ENCODE results near the gene KRT82. TPM values are rescaled to one million over a fixed set of nuclear protein-coding genes. Genes with fewer than 3 reads are reported as not detected.
A peak's percentile ranks its signal among the peaks of the same experiment; 100 is the strongest.

Gene KRT82
- total RNA-seq, 4 donors from 2014 or later = not detected

DNA sequence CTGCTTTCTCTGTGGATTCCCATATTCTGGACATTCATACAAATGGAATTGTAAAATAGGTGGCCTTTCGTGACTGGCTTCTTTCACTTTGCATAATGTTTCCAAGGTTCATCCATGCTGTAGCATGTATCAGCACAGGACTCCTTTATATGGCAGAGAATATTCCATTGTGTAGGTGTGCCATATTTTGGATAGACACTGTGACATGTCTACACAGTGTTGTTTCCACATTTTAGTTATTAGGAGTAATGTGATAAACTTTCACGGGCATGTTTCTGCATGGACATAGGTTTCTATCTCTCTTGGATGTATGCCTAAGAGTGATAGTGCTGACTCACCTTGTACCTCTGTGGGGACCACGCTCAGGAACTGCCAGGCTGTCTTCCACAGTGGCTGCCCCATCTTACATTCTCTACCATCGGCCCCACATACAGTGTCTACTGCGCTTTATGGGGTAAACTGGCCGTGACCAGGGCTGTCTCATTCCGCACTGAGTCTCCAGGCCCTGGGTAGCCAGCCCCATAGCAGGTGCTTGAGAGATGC, 13.6 kb downstream of the KRT82 start:
- Histone ChIP-seq H3K36me3 (no peaks in the 10 kb centered on the region), H3K4me3 (replicated peaks in 1 of 3) (no peak overlapping the region), H3K4me1 (peaks cover 0 to 6% of the 10 kb centered on the region in 2 donors), H3K9me3 (no peaks in the 10 kb centered on the region), H3K27ac (no peak overlapping the region), H3K27me3 (no peaks in the 10 kb centered on the region)
- no peak for DNase-seq
- WGBS, 2 donors = 97% methylated on average over 7 of the region's 7 CpGs
- intact Hi-C loops (cut with DNase I) = no loop called here
- TF ChIP-seq, protein P1, sequence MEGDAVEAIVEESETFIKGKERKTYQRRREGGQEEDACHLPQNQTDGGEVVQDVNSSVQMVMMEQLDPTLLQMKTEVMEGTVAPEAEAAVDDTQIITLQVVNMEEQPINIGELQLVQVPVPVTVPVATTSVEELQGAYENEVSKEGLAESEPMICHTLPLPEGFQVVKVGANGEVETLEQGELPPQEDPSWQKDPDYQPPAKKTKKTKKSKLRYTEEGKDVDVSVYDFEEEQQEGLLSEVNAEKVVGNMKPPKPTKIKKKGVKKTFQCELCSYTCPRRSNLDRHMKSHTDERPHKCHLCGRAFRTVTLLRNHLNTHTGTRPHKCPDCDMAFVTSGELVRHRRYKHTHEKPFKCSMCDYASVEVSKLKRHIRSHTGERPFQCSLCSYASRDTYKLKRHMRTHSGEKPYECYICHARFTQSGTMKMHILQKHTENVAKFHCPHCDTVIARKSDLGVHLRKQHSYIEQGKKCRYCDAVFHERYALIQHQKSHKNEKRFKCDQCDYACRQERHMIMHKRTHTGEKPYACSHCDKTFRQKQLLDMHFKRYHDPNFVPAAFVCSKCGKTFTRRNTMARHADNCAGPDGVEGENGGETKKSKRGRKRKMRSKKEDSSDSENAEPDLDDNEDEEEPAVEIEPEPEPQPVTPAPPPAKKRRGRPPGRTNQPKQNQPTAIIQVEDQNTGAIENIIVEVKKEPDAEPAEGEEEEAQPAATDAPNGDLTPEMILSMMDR (IDR thresholded peaks at IDR 0.05) = no peak
- TF ChIP-seq POLR2A (IDR thresholded peaks at IDR 0.05) = no peak

GRCh38 chr12:52391618-52392002, 14.5 kb downstream of the KRT82 start:
- TF ChIP-seq POLR2A (IDR thresholded peaks at IDR 0.05) = no peak
- TF ChIP-seq, protein P1 (IDR thresholded peaks at IDR 0.05) = no peak
- Histone ChIP-seq H3K27ac (no peak overlapping the region), H3K9me3 (no peaks in the 10 kb centered on the region), H3K4me1 (peaks cover 0 to 6% of the 10 kb centered on the region in 2 donors), H3K4me3 (replicated peaks in 1 of 3) (no peak overlapping the region), H3K27me3 (no peaks in the 10 kb centered on the region), H3K36me3 (no peaks in the 10 kb centered on the region)
- peak; percentile 79 to 88 for DNase-seq
- intact Hi-C loops (cut with DNase I) = no loop called here
- 0 to 22% methylated on average over 1 to 3 of the region's 4 CpGs for WGBS, 2 donors

DNA sequence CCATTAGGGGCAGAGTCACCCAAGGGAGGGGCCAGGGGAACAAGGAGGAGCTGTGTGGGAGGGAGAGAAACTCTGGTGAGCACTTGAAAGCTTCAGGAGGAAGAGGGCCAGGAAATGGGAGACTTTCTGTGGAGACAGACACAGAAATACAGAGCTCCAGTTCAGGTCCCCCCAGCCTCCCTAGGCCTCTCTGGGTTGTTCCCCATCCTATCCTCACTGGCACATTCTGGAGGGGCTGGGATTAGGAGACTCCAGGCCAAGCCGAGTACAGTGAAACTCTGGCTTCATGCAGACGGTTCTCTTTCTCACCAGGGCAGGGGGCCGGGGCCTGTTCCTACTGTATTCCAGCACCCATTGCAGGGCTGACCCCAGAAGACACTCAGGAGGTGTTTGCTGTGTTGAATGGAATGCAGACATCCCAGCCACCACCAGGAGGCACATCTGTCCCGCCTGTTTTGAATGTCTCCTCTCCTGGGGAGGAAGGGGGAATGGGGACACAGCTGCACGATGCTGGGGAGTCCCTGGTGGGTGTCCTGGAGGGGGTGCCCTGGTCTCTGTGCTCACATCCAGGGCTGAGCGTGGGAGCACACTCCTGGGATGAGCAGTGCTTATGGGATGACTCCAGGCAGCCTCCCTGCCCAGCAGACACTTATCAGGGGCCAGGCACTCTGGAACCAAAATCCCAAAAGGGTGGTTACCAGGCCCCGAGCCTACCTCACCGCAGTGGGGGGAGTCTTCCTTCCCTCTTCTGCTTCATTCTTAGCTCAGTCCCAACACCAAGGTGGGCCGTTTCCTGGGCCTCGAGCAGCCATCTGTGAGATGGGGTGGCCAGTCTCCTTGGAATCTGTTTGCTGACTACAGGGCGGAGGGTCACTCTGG, 15.2 kb downstream of the KRT82 start:
- 75 to 76% methylated on average over 5 to 11 of the region's 11 CpGs for WGBS, 2 donors
- TF ChIP-seq, protein P1 (IDR thresholded peaks at IDR 0.05) = peak in 4 of 6 experiments; percentile 20 to 26 (median 20)
- no peak for TF ChIP-seq POLR2A (IDR thresholded peaks at IDR 0.05)
- H3K4me3 ChIP-seq (replicated peaks in 1 of 3) = no peak overlapping the region
- no peaks in the 10 kb centered on the region for H3K9me3 ChIP-seq
- H3K4me1 ChIP-seq = peaks cover 0 to 6% of the 10 kb centered on the region in 2 donors
- H3K27ac ChIP-seq = no peak overlapping the region
- DNase-seq = no peak
- no peaks in the 10 kb centered on the region for H3K36me3 ChIP-seq
- intact Hi-C loops (cut with DNase I) = no loop called here
- no peaks in the 10 kb centered on the region for H3K27me3 ChIP-seq

GRCh38 chr12:52389313-52390207, 16.6 kb downstream of the KRT82 start:
- no peaks in the 10 kb centered on the region for H3K36me3 ChIP-seq
- 51 to 62% methylated on average over 8 to 9 of the region's 9 CpGs for WGBS, 2 donors
- H3K27ac ChIP-seq = no peak overlapping the region
- peaks cover 0 to 6% of the 10 kb centered on the region in 2 donors for H3K4me1 ChIP-seq
- intact Hi-C loops (cut with DNase I) = no loop called here
- H3K9me3 ChIP-seq = no peaks in the 10 kb centered on the region
- no peak for TF ChIP-seq POLR2A (IDR thresholded peaks at IDR 0.05)
- TF ChIP-seq, protein P1 (IDR thresholded peaks at IDR 0.05) = no peak
- no peak for DNase-seq
- H3K27me3 ChIP-seq = no peaks in the 10 kb centered on the region
- H3K4me3 ChIP-seq (replicated peaks in 1 of 3) = no peak overlapping the region

Data from thyroid gland (tissue), 4 donors.